ENCODE measurements around the gene RHEB.

RHEB gene, protein sequence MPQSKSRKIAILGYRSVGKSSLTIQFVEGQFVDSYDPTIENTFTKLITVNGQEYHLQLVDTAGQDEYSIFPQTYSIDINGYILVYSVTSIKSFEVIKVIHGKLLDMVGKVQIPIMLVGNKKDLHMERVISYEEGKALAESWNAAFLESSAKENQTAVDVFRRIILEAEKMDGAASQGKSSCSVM

GRCh38 chr7:151519765-151520418 lies at the start of gene RHEB:
Gene RHEB, minus strand, starts transcription at chr7:151519895. Its CDS starts 384 bp downstream, at chr7:151519511.
- TF ChIP-seq ZFX (IDR thresholded peaks at IDR 0.05; ENCODE audit: borderline replicate concordance), result no peak
- TF ChIP-seq, protein P1, sequence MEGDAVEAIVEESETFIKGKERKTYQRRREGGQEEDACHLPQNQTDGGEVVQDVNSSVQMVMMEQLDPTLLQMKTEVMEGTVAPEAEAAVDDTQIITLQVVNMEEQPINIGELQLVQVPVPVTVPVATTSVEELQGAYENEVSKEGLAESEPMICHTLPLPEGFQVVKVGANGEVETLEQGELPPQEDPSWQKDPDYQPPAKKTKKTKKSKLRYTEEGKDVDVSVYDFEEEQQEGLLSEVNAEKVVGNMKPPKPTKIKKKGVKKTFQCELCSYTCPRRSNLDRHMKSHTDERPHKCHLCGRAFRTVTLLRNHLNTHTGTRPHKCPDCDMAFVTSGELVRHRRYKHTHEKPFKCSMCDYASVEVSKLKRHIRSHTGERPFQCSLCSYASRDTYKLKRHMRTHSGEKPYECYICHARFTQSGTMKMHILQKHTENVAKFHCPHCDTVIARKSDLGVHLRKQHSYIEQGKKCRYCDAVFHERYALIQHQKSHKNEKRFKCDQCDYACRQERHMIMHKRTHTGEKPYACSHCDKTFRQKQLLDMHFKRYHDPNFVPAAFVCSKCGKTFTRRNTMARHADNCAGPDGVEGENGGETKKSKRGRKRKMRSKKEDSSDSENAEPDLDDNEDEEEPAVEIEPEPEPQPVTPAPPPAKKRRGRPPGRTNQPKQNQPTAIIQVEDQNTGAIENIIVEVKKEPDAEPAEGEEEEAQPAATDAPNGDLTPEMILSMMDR (IDR thresholded peaks at IDR 0.05), result no peak
- peak within 1 kb of the TSS; percentile 95 for H3K27ac ChIP-seq

DNA sequence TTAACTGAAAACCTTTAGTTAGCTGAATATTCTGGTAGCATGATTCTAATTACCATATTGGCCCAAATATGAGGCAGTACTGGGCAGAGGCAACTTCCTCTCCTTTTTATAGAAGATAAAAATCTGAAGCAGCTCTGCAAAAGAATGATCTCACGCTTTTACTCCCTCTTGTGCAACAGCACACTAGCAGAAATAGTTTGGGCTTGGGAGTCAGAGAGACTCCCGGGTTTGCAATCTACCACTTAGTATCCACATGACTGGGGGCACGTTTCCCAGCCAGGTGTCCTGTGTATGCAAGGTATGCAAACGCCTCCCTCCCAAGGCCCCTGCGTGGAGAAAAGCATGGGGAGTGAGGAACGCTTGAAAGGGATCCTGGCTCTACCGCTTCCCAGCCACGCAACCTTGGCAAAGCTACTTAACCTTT lies 47.2 kb upstream of the RHEB start:
- H3K27ac ChIP-seq, result no peak overlapping the region
- TF ChIP-seq, protein P1 (IDR thresholded peaks at IDR 0.05), result no peak
- TF ChIP-seq ZFX (IDR thresholded peaks at IDR 0.05; ENCODE audit: borderline replicate concordance), result no peak

GRCh38 chr7:151565541-151565940 lies 45.8 kb upstream of the RHEB start:
- H3K27ac ChIP-seq, result no peak overlapping the region
- no peak for TF ChIP-seq ZFX (IDR thresholded peaks at IDR 0.05; ENCODE audit: borderline replicate concordance)
- TF ChIP-seq, protein P1 (IDR thresholded peaks at IDR 0.05), result no peak

DNA sequence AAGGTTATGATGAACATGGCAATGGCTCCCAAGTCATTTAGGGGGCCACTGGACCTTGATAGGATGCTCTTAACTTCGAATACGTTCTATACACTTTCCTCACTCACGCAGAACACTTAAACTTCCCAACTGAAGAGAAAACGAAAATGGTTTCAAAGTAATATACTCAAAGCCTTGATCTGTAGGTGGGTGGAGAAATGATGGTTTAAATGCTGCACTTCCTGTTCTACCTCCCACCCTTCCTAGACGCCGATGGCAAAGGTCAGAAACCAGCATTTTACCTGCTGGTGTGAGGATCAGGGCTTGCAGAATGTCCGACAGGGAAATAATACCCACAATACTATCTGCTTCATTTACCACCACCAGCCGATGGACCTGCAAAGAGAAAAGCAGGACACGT lies 40.5 kb upstream of the RHEB start:
- TF ChIP-seq, protein P1 (IDR thresholded peaks at IDR 0.05), result no peak
- no peak for TF ChIP-seq ZFX (IDR thresholded peaks at IDR 0.05; ENCODE audit: borderline replicate concordance)
- H3K27ac ChIP-seq, result no peak overlapping the region

DNA sequence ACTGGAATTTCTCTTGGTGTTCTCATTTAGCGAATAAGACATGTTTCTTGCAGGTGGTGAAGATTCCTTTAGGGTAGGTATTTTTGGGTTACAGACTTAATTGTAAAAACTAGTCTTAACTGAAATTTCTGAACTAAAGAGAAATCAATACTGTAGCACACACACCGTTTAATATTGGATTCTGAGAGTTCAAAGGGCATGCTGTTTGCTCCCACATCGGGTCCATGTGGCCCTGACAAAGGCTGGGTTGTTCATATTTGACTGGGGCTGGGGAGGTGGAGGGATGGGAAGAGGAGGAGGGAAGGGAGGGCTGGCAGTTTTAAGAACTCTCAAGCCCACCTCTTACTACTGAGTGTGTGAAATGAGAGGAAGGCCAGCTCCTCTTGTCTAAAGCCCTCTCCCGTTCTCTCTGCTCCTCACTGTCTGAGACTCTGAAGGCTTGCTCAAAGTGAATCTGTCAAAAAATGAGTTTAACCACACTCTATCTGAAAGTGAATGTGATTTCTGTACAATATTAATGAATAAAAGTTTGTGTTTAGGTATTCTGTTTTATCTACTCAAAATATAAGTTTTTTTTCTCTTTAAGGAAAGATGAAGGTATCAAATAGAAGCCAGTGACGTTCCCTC lies 40.0 kb upstream of the RHEB start:
- TF ChIP-seq ZFX (IDR thresholded peaks at IDR 0.05; ENCODE audit: borderline replicate concordance), result no peak
- TF ChIP-seq, protein P1 (IDR thresholded peaks at IDR 0.05), result no peak

DNA sequence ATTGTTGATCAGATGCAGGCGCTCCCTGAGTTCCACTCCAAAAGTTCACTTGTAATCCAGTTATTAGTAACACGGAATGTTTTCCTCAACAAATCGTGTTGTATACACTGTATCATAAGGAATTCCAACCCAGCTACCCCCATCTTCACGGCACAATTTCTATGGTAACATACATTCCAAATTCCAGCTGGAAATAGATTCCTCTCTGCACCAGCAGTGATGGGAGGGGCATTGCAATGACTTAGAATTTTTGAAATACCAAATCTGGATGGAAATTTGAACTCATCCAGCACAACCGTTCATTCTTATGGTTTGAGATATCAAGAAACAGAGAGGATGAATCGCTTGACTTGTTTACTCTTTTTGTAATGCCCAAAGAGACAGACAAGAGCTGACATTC lies 38.9 kb upstream of the RHEB start:
- H3K27ac ChIP-seq, result no peak overlapping the region
- TF ChIP-seq ZFX (IDR thresholded peaks at IDR 0.05; ENCODE audit: borderline replicate concordance), result no peak
- TF ChIP-seq, protein P1 (IDR thresholded peaks at IDR 0.05), result no peak

More for the DNA sequence above, 40.0 kb upstream of the RHEB start:
- H3K27ac ChIP-seq, result no peak overlapping the region

GRCh38 chr7:151556592-151556991 lies 36.9 kb upstream of the RHEB start:
- no peak overlapping the region for H3K27ac ChIP-seq

More at GRCh38 chr7:151556592-151556991, 36.9 kb upstream of the RHEB start:
- TF ChIP-seq ZFX (IDR thresholded peaks at IDR 0.05; ENCODE audit: borderline replicate concordance), result no peak
- TF ChIP-seq, protein P1 (IDR thresholded peaks at IDR 0.05), result no peak
